RWPE1 (cell line): ENCODE data around the gene ACHE.

Source experiments
- CTCF ChIA-PET: fragments of 350-600 bp; sonication (Branson Sonifier 250); formaldehyde crosslinking; extraction: SDS; loops from one replicate; lab custom pipeline; 2021; lab: Yijun Ruan, JAX
- POLR2A ChIA-PET: fragments of 400-600 bp; formaldehyde crosslinking; extraction: SDS; loops from one replicate; lab custom pipeline; 2020; ENCODE audit warnings: antibody characterized with exemption; ENCODE audit not compliant: low non-redundant PET; lab: Yijun Ruan, JAX
- DNase-seq: peaks from one replicate; pipeline ENCODE4 v3.0.0; 2012; ENCODE audit warnings: low spot score
- H3K27ac ChIP-seq: fragments of 450-650 bp; 2 replicates; pipeline ENCODE4 v1.5.1; 2017
- CTCF ChIP-seq: fragments of 450-650 bp; conservative IDR thresholded peaks from 2 replicates; pipeline ENCODE4 v1.5.1; 2017; ENCODE audit warnings: low read depth, mild to moderate bottlenecking

The ACHE gene

GRCh38 chr7:100878013-100878412 is 17.7 kb downstream of the ACHE start:
- no peak for DNase-seq
- H3K27ac ChIP-seq = peak overlapping the region; percentile 23; the same call in 1 of the 2 replicates
- POLR2A ChIA-PET = no interaction called here
- CTCF ChIA-PET = interaction anchor here (1.0 kb wide), 1 partner anchor 464 kb away, joined by 5 read pairs; no protein-coding TSS in a partner anchor
- no peak for TF ChIP-seq CTCF

- no peak for DNase-seq
- POLR2A ChIA-PET = interaction anchor here (0.7 to 1.2 kb wide), 4 partner anchors 15 to 651 kb away, joined by 3 to 8 read pairs (median 3); partner anchors contain the start of genes TRIM56 and UFSP1
Measured at GRCh38 chr7:100875356-100875751, 20.3 kb downstream of the ACHE start.

GRCh38 chr7:100874577-100875355 is 20.9 kb downstream of the ACHE start, which contains the start of gene SRRT:
TSS of gene SRRT (plus strand) at chr7:100875103. CDS start at chr7:100875591, 488 bp downstream.
- CTCF ChIA-PET = interaction anchor here (0.6 to 1.8 kb wide), 3 partner anchors 20 to 784 kb away, joined by 4 to 5 read pairs (median 5); no protein-coding TSS in a partner anchor
- POLR2A ChIA-PET = interaction anchor here (0.7 to 1.2 kb wide), 3 partner anchors 12 to 38 kb away, joined by 3 to 8 read pairs (median 4); partner anchors contain the start of gene UFSP1
- TF ChIP-seq CTCF = no peak
- DNase-seq = peak; percentile 97
- H3K27ac ChIP-seq = peak within 1 kb of the TSS; percentile 100

More at GRCh38 chr7:100875356-100875751, 20.3 kb downstream of the ACHE start:
- TF ChIP-seq CTCF = no peak
- H3K27ac ChIP-seq = peak overlapping the region; percentile 100
- CTCF ChIA-PET = interaction anchor here (0.6 to 1.8 kb wide), 4 partner anchors 19 to 785 kb away, joined by 3 to 5 read pairs (median 4); no protein-coding TSS in a partner anchor

- POLR2A ChIA-PET = no interaction called here
- TF ChIP-seq CTCF = no peak
- no peak for DNase-seq
- CTCF ChIA-PET = no interaction called here
- H3K27ac ChIP-seq = peak overlapping the region; percentile 100
Measured at GRCh38 chr7:100874300-100874576, 21.4 kb downstream of the ACHE start.

GRCh38 chr7:100873599-100874299 is 21.9 kb downstream of the ACHE start:
- CTCF ChIA-PET = no interaction called here
- no peak for TF ChIP-seq CTCF
- peak overlapping the region; percentile 100 for H3K27ac ChIP-seq
- POLR2A ChIA-PET = no interaction called here
- no peak for DNase-seq

- ChIA-PET CTCF (no interaction called here), POLR2A (interaction anchor here (0.6 kb wide), 1 partner anchor 22 kb away, joined by 3 read pairs; the partner anchor contains the start of gene UFSP1)
- DNase-seq = peak; percentile 28
- peak overlapping the region; percentile 100 for H3K27ac ChIP-seq
- TF ChIP-seq CTCF = no peak
Measured at GRCh38 chr7:100867776-100868485, 27.8 kb downstream of the ACHE start.
